HG03095 (cell line): Measurements from ENCODE around the gene PGBD5.

Experiments
- ATAC-seq: cut with Tn5 transposase; IDR thresholded peaks from one replicate; pipeline ENCODE4 v1.9.1; 2021; ENCODE audit warnings: moderate library complexity; ENCODE audit not compliant: unreplicated experiment

The PGBD5 gene

GRCh38 chr1:230377851-230378250, 48.3 kb downstream of the PGBD5 start:
- ATAC-seq = no peak

GRCh38 chr1:230377324-230377723, 48.8 kb downstream of the PGBD5 start:
- no peak for ATAC-seq

- no peak for ATAC-seq
Observed at GRCh38 chr1:230376296-230376695, 49.8 kb downstream of the PGBD5 start.

GRCh38 chr1:230375780-230376179, 50.4 kb downstream of the PGBD5 start:
- no peak for ATAC-seq

- ATAC-seq = no peak
Observed at GRCh38 chr1:230375147-230375546, 51.0 kb downstream of the PGBD5 start.

- no peak for ATAC-seq
Observed at GRCh38 chr1:230371923-230372703, 54.0 kb downstream of the PGBD5 start.

GRCh38 chr1:230370109-230370508, 56.0 kb downstream of the PGBD5 start:
- ATAC-seq = no peak

GRCh38 chr1:230368871-230369270, 57.3 kb downstream of the PGBD5 start:
- no peak for ATAC-seq

- no peak for ATAC-seq
Observed at GRCh38 chr1:230368363-230368762, 57.8 kb downstream of the PGBD5 start.

GRCh38 chr1:230366504-230366915, 59.6 kb downstream of the PGBD5 start:
- no peak for ATAC-seq

- ATAC-seq = no peak
Observed at GRCh38 chr1:230365723-230366307, 60.3 kb downstream of the PGBD5 start.

GRCh38 chr1:230362949-230363348, 63.2 kb downstream of the PGBD5 start:
- ATAC-seq = no peak

GRCh38 chr1:230361941-230362340, 64.2 kb downstream of the PGBD5 start:
- ATAC-seq = no peak

- no peak for ATAC-seq
Observed at GRCh38 chr1:230359992-230360668, 66.0 kb downstream of the PGBD5 start.

- ATAC-seq = no peak
Observed at GRCh38 chr1:230356869-230357794, 69.0 kb downstream of the PGBD5 start.

GRCh38 chr1:230356190-230356589, 69.9 kb downstream of the PGBD5 start:
- ATAC-seq = no peak

GRCh38 chr1:230355594-230355993, 70.5 kb downstream of the PGBD5 start:
- ATAC-seq = no peak

- no peak for ATAC-seq
Observed at GRCh38 chr1:230355128-230355527, 71.0 kb downstream of the PGBD5 start.

GRCh38 chr1:230354005-230354404, 72.1 kb downstream of the PGBD5 start:
- no peak for ATAC-seq

- ATAC-seq = no peak
Observed at GRCh38 chr1:230352537-230352936, 73.6 kb downstream of the PGBD5 start.

GRCh38 chr1:230351983-230352382, 74.1 kb downstream of the PGBD5 start:
- no peak for ATAC-seq
